GM19372 (cell line): ENCODE results near the gene LTC4S.
"Not testable (repeated sequence)": the region's sequence is repeated elsewhere in the genome, so short reads cannot be mapped to it uniquely, and the experiment has no call there.

Experiments used
- ATAC-seq: cut with Tn5 transposase; IDR thresholded peaks from one replicate; pipeline ENCODE4 v1.9.1; 2021; ENCODE audit warnings: mild to moderate bottlenecking, low read depth, moderate library complexity; ENCODE audit not compliant: unreplicated experiment

Gene LTC4S

DNA sequence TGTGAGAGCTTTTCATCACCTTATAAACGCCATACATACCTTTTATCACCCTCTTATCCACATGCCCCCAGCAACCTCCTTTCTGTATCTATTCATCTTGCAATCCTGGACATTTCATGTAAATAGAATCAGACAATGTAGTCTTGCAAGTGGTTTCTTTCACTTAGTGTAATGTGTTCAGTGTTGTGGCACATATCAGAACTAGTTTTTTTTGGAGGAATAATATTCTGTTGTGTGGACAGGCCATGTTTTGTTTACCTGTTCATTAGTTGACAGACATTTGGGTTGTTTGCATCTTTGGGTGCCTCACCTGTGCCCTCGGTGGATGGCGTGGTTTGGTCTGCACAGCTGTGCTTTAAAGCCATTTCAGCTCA is 28.3 kb downstream of the LTC4S start:
- no peak for ATAC-seq

DNA sequence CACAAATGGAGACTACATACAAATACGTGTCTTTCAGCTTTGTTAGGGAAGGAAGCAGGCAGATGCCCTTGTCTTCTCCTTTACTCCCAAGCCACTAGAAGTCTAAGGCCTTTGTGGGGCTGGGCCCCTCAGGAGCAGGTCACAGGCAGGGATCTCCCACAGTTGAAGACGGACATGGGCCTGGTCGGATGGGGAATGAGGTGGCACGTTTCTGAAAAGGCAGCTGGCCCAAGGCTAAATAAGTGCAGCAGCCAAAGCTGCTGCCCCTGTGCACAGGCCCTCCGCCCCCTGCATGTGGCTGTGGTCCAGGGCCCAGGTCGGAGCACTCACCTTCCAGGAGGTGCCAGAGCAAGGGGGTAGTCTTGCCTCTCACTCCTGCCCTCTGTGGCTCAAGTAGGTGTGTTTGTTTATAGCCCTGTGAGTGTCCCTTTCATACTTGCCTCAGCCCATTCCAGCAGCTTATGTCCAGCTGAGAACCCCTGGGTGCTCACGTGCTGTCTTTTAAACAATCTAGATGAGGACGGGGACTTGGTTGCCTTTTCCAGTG is 28.7 kb downstream of the LTC4S start:
- no peak for ATAC-seq

DNA sequence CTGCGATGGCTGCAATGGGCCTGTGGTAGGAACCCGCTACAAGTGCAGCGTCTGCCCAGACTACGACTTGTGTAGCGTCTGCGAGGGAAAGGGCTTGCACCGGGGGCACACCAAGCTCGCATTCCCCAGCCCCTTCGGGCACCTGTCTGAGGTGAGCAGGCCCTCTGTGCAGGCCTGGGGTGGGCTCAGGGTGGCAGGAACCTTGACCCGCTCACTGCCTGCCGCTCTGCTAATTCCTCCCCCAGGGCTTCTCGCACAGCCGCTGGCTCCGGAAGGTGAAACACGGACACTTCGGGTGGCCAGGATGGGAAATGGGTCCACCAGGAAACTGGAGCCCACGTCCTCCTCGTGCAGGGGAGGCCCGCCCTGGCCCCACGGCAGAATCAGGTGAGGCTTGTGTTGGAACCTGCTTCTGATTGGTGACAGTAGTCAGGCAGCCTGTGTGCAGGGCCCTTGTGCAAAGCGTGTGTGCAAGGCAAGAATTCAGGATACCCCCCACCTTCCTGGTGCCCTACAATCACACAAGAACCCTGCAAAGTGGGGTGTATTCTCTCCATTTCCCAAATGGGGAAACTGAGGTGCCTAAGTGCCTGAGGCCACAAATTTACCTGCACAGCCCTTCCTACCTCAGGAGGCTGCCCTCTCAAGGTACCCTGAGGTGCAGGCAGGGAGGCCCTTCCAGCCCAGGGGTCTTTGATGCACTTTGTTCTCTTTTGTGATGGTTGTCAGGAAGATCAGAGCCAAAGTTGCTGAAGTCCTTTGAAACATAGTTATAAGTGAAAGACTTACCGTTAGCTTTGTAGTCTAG is 30.4 kb downstream of the LTC4S start:
- no peak for ATAC-seq

DNA sequence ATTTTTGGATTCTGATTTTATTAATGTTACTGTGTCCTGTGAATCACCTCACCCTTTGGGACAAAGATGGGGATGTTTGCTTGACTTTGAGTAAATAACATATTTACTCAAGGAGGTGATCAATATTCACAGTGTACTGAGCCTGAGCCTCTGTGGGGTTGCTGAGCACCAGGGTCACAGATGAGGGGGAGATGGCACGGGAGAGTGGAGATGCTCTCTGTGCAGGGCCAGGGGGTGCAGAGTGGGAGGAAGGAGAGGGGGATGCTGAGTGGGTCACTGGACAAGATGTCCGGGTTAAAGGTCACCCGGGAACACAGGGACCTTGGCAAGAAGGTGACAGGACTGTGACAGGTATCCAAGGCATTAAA is 30.9 kb downstream of the LTC4S start:
- no peak for ATAC-seq

DNA sequence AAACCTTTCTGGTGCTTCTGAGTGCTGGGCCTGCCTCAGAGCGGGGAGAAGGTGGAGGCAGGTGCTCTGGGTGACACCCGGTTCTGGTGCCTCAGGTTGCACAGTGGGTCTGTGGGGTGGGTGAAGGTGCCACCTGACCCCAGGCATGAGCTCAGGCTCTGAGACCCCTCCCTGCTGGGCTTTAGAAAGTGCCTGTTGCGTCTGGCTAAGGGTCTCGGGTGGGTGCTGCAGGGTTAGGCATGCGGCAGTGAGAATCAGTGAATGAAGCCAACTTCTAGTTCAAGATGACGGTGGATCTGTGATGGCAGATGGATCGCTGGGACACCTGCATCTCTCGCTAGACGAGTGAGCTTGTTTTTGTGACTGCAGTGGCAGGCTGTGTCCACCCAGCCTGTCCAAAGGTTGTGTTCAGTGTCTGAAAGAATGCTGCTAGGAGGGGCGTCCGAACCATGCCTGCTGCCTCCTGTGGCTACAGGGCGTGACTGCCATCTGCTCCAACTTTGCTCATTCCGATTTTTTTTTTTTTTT is 31.9 kb downstream of the LTC4S start:
- ATAC-seq = no peak

DNA sequence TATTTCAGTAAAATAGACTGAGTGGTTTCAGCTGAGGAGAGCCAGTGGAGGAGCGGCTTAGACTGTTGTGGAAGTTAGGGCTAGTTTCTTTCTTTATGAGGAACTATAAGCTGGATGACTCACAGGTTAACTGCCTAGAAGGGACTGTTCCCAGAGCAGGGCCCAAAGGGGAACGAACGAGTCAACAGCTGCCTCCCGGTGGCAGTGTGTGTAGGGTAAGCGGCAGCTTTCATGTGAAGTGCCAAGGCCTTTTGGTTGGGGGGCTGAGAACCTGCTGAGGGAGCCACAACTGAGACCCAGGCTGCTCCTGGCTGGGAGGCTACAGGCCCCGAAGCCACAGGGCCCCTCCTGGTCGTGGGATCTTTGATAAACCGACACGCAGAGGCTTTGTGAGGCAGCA is 33.9 kb downstream of the LTC4S start:
- ATAC-seq = no peak

DNA sequence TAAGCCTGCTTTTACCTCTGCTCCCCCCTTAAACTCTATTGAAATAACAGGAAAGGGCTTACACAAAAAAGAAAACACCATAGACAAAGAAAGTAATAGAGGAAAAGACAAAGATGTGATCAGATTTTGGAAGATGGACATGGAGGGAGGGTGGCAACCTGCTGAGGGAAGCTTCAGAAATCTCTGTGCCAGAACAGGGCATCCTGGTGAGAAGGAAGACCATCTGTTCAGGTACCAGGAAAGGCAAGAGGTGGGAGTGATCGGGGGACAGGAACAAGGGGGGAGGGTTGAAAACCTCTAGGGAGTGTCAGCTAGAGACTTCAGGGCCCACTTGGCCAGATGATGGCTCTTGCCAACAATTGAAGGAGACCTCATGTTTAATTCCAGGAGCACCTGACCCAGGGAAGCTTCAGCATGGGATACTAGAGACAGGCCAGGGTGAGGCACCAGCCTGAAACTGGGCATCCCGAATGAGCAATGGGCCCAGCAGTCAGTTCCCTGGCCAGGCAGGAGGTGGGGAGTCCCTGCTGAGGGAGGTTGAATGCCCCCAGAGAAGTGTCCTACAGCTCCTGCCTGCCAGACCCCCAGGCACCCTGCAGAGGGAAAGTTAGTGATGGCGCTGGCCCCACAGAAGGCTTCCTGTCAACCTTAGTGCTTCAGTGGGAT is 35.1 kb downstream of the LTC4S start:
- no peak for ATAC-seq

DNA sequence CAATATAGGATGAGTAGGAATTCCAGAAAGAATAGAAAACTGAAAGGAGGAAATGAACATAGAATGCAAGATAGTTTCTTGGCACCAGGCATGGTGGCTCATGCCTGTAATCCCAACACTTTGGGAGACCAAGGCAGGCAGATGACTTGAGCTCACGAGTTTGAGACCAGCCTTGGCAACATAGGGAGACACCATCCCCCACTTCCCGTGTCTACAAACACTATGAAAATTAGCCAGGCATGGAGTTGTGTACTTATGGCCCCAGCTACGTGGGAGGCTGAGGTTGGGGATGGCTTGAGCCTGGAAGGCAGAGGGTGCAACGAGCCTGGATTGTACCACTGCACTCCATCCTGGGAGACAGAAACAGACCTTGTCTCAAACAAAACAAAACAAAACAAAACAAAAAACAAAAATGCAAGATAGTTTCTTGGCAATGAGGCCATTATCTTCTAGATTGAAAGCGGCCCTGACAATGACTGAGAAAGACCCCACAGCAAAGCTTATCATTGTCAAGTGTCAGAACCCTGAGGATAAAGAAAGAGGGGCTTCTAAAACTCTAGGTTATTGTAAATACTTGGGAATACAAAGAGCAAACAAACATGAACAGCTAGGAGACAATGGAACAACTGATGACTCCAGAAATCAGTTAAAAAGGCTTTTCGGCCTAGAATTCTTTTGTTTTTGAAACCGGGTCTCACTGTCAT is 36.1 kb downstream of the LTC4S start:
- ATAC-seq = no peak

DNA sequence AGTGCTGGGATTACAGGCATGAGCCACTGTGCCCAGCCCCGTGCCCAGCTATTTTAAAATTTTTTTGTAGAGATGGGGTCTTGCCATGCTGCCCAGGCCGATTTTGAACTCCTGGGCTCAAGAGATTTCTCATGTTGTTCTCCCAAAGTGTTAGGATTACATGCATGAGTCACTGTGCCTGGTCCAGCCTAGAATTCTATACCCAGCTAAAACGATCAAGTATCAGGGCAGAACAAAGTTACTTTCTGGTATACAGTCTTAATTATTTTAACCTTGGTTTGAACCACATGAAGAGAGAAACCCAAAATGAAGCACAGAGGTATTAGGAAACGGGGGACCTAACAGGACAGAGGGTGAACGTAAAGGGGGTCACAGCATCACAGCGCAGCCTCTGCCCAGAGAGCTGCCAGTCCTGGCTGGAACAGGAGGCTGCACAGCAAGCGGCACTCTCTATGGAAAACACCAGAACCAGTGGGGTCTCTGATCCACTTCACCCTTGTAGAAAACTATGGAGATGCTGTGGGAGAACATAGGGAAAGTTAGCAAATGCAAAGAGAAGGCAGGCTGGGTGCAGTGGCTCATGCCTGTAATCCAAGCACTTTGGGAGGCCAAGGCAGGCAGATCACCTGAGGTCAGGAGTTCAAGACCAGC is 37.2 kb downstream of the LTC4S start:
- no peak for ATAC-seq

DNA sequence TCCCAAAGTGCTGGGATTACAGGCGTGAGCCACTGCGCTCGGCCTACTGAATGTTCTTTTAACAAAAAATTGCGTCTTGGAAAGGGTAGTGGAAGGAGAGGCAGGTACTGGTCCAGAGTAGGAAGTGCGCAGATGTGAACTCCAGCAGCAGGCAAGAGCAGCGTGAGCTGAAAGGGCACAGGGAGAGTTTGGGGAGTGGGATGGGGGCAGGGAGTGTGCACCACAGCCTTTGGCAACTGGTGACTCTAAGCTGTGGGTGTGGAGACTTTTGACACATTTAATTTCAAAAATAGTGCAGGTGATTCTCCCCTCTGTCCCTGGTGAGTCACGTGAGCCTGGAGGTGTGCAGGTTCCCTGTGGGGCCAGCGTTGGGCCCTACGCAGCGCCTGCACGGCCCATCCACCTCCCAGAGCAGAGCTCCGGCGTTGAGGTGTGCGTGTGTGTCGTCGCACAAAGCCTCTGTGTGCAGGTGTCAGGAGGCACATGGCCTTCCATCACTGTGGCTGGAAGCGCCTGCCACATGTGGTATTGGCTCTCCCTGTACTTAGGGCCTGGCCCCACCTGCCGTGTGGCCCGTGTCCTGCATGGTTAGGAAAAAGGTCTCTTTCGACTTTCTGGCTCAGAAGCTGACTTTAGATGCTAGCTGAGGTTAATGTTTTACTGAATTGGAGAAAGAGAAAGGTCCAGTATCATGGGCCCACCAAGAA is 38.4 kb downstream of the LTC4S start:
- ATAC-seq = no peak

DNA sequence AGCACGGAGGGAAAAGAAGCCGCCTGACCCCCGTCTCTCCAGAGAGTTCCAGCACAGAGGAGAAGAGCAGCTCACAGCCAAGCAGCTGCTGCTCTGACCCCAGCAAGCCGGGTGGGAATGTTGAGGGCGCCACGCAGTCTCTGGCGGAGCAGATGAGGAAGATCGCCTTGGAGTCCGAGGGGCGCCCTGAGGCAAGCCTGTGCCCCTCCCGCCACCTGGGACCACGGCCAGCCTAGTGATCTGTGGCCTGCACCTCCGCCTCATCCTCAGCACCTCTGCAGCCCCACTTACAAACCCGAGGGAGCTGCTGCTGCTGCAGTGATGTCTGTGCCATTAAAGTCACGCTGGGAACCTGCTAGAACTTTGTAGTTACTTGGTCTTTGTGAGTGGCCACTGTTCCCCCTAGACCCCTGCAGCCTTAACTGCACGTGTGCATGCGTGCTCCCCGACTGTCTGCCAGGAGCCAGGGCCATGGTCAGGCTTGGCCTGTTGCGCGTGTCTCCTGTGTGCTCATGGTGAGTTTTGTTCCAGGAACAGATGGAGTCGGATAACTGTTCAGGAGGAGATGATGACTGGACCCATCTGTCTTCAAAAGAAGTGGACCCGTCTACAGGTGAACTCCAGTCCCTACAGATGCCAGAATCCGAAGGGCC is 39.4 kb downstream of the LTC4S start:
- no peak for ATAC-seq

DNA sequence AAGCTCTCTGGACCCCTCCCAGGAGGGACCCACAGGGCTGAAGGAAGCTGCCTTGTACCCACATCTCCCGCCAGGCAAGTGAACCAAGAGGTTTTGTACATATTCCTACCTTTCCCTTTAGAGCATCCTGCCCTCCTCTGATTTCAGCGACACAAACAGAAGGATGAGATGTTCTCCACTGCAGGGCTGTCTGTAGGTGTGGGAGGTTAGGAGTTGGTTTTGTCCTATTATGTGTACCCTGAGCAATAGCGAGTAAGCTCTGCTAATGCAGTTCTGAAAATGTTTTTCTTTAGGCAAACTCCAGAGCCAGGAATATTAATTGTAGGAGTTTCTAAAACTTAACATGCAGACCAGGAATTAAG is 39.9 kb downstream of the LTC4S start:
- ATAC-seq = no peak

DNA sequence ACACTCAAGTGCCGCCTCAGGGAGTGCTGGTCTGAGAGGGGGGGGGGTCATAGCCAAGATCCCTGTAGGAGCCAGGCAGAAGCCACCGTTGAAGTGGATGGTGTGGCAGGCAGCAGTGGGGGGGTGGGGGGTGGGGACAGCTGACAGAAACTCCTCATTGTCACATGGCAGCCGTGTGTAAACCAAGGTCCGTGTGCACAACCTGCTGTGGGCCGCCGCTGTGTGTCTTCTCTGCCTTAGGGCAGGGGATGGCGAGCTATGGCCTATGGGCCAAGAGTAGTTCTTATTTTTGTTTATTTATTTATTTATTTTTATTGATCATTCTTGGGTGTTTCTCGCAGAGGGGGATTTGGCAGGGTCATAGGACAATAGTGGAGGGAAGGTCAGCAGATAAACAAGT is 40.3 kb downstream of the LTC4S start:
- ATAC-seq = no peak

DNA sequence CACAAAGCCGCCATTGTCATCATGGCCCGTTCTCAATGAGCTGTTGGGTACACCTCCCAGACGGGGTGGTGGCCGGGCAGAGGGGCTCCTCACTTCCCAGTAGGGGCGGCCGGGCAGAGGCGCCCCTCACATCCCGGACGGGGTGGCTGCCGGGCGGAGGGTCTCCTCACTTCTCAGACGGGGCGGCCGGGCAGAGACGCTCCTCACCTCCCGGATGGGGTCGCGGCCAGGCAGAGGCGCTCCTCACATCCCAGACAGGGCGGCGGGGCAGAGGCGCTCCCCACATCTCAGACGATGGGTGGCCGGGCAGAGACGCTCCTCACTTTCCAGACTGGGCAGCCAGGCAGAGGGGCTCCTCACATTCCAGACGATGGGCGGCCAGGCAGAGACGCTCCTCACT is 41.1 kb downstream of the LTC4S start:
- ATAC-seq = not testable (repeated sequence)

DNA sequence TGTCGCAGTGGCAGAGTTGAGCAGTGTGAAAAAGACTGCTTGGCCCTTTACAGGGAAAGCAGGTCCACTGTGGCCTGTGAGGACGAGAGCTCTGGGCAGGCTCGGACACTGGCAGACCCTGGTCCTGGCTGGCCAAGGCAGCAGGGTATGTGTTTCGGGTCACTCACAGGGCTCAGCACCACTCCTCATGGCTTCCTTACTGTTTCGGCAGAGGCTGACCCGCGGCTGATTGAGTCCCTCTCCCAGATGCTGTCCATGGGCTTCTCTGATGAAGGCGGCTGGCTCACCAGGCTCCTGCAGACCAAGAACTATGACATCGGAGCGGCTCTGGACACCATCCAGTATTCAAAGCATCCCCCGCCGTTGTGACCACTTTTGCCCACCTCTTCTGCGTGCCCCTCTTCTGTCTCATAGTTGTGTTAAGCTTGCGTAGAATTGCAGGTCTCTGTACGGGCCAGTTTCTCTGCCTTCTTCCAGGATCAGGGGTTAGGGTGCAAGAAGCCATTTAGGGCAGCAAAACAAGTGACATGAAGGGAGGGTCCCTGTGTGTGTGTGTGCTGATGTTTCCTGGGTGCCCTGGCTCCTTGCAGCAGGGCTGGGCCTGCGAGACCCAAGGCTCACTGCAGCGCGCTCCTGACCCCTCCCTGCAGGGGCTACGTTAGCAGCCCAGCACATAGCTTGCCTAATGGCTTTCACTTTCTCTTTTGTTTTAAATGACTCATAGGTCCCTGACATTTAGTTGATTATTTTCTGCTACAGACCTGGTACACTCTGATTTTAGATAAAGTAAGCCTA is 42.6 kb downstream of the LTC4S start:
- no peak for ATAC-seq

DNA sequence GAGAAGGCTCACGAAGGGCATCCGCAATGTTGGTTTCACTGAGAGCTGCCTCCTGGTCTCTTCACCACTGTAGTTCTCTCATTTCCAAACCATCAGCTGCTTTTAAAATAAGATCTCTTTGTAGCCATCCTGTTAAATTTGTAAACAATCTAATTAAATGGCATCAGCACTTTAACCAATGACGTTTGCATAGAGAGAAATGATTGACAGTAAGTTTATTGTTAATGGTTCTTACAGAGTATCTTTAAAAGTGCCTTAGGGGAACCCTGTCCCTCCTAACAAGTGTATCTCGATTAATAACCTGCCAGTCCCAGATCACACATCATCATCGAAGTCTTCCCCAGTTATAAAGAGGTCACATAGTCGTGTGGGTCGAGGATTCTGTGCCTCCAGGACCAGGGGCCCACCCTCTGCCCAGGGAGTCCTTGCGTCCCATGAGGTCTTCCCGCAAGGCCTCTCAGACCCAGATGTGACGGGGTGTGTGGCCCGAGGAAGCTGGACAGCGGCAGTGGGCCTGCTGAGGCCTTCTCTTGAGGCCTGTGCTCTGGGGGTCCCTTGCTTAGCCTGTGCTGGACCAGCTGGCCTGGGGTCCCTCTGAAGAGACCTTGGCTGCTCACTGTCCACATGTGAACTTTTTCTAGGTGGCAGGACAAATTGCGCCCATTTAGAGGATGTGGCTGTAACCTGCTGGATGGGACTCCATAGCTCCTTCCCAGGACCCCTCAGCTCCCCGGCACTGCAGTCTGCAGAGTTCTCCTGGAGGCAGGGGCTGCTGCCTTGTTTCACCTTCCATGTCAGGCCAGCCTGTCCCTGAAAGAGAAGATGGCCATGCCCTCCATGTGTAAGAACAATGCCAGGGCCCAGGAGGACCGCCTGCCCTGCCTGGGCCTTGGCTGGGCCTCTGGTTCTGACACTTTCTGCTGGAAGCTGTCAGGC is 43.6 kb downstream of the LTC4S start:
- ATAC-seq = no peak

DNA sequence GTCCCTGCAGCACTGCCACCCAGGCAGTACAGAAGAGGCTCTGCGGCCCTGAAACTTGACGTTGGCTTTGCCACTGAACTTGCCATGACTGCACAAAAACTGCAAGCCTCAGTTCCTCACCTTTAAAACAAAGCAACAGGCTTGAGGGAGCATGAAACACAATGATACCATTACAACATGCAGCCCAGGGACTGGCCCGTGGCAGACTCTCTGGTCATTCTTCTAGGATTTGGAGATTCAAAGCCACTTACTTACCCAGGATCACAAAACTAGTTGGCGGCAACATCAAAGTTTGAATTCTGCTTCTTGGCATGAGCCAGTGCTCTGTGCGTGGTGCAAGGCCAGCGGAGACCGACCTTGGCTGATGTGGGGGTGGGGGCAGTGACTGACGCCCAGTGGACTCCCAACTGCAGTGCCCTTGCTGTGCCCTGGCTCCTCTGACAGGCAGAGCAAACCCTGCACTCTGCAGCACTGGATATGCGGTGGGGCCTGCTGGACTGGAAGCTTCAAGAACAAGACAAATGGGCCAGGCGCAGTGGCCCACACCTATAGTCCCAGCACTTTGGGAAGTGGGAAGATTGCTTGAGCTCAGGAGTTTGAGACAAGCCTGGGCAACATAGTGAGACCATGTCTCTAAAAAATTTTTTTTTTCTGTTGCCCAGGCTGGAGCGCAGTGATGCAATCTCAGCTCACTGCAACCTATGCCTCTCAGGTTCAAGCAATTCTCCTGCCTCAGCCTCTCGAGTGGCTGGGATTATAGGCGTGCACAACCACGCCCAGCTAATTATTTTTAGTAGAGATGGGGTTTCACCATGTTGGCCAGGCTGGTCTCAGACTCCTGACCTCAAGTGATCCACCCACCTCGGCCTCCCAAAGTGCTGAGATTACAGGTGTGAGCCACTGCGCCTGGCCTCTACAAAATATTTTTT is 45.8 kb downstream of the LTC4S start:
- no peak for ATAC-seq
